Measurements from ENCODE around the gene PRDX6.

GRCh38 chr1:173502104-173502503 lies 25.0 kb downstream of the PRDX6 start:
- TF ChIP-seq CHD1 (IDR thresholded peaks at IDR 0.05; ENCODE audit: low read depth, low read length): no peak
- TF ChIP-seq CTCF (conservative IDR thresholded peaks at IDR 0.05; ENCODE audit: low read depth, low read length): no peak
- no peak for TF ChIP-seq CEBPB (IDR thresholded peaks at IDR 0.05; ENCODE audit: low read depth, low read length)
- TF ChIP-seq RCOR1 (IDR thresholded peaks at IDR 0.05; ENCODE audit: insufficient replicate concordance, low read length): no peak
- no peak for TF ChIP-seq SMC3 (IDR thresholded peaks at IDR 0.05; ENCODE audit: low read depth, low read length)
- TF ChIP-seq RAD21 (IDR thresholded peaks at IDR 0.05; ENCODE audit: low read length): no peak
- no peak for TF ChIP-seq POLR2A (IDR thresholded peaks at IDR 0.05; ENCODE audit: low read depth, low read length)
- no peak for TF ChIP-seq MAFK (IDR thresholded peaks at IDR 0.05; ENCODE audit: low read depth, low read length)
- TF ChIP-seq BHLHE40 (IDR thresholded peaks at IDR 0.05; ENCODE audit: low read depth, low read length): no peak
- TF ChIP-seq ELK1 (IDR thresholded peaks at IDR 0.05; ENCODE audit: borderline replicate concordance, low read depth, low read length): no peak

Data from IMR-90 (cell line).